ENCODE measurements around the gene STPG4. TPM values are rescaled to one million over a fixed set of nuclear protein-coding genes. Genes with fewer than 3 reads are reported as not detected.

The STPG4 gene
- total RNA-seq, 1 donor from 2014 or later, result under 0.01 TPM

- TF ChIP-seq CTCF (IDR thresholded peaks at IDR 0.05; ENCODE audit: insufficient read depth, low read length, severe bottlenecking), result no peak
- Histone ChIP-seq H3K36me3 (ENCODE audit: control insufficient read depth, insufficient read depth, low read length) (no peaks in the 10 kb centered on the region), H3K4me3 (ENCODE audit: low read depth, low read length) (no peak overlapping the region), H3K27me3 (ENCODE audit: control insufficient read depth, insufficient read depth, low read length) (no peaks in the 10 kb centered on the region)
- FAIRE-seq (no peak), DNase-seq (ENCODE audit: low read depth) (no peak)
These were observed 41.4 kb upstream of the STPG4 start for GRCh38 chr2:47196499-47196898.

GRCh38 chr2:47196046-47196445, 40.9 kb upstream of the STPG4 start:
- Histone ChIP-seq H3K36me3 (ENCODE audit: control insufficient read depth, insufficient read depth, low read length) (no peaks in the 10 kb centered on the region), H3K27me3 (ENCODE audit: control insufficient read depth, insufficient read depth, low read length) (no peaks in the 10 kb centered on the region), H3K4me3 (ENCODE audit: low read depth, low read length) (no peak overlapping the region)
- DNase-seq (ENCODE audit: low read depth), result no peak
- no peak for TF ChIP-seq CTCF (IDR thresholded peaks at IDR 0.05; ENCODE audit: insufficient read depth, low read length, severe bottlenecking)
- FAIRE-seq, result no peak

- Histone ChIP-seq H3K27me3 (ENCODE audit: control insufficient read depth, insufficient read depth, low read length) (no peaks in the 10 kb centered on the region), H3K4me3 (ENCODE audit: low read depth, low read length) (no peak overlapping the region), H3K36me3 (ENCODE audit: control insufficient read depth, insufficient read depth, low read length) (no peaks in the 10 kb centered on the region)
- peak; percentile 13 for TF ChIP-seq CTCF (IDR thresholded peaks at IDR 0.05; ENCODE audit: insufficient read depth, low read length, severe bottlenecking)
- FAIRE-seq, result no peak
- peak; percentile 86 for DNase-seq (ENCODE audit: low read depth)
These were observed 40.0 kb upstream of the STPG4 start for GRCh38 chr2:47195148-47195547.

GRCh38 chr2:47194410-47194809, 39.3 kb upstream of the STPG4 start:
- no peaks in the 10 kb centered on the region for H3K27me3 ChIP-seq (ENCODE audit: control insufficient read depth, insufficient read depth, low read length)
- H3K4me3 ChIP-seq (ENCODE audit: low read depth, low read length), result no peak overlapping the region
- no peak for TF ChIP-seq CTCF (IDR thresholded peaks at IDR 0.05; ENCODE audit: insufficient read depth, low read length, severe bottlenecking)
- DNase-seq (ENCODE audit: low read depth), result no peak
- no peaks in the 10 kb centered on the region for H3K36me3 ChIP-seq (ENCODE audit: control insufficient read depth, insufficient read depth, low read length)
- FAIRE-seq, result no peak

GRCh38 chr2:47193607-47194006, 38.5 kb upstream of the STPG4 start:
- Histone ChIP-seq H3K27me3 (ENCODE audit: control insufficient read depth, insufficient read depth, low read length) (no peaks in the 10 kb centered on the region), H3K36me3 (ENCODE audit: control insufficient read depth, insufficient read depth, low read length) (no peaks in the 10 kb centered on the region), H3K4me3 (ENCODE audit: low read depth, low read length) (no peak overlapping the region)
- no peak for TF ChIP-seq CTCF (IDR thresholded peaks at IDR 0.05; ENCODE audit: insufficient read depth, low read length, severe bottlenecking)
- DNase-seq (ENCODE audit: low read depth), result no peak
- FAIRE-seq, result no peak

GRCh38 chr2:47190188-47190881, 35.2 kb upstream of the STPG4 start:
- DNase-seq (ENCODE audit: low read depth), result peak; percentile 60
- FAIRE-seq, result no peak
- H3K4me3 ChIP-seq (ENCODE audit: low read depth, low read length), result no peak overlapping the region
- no peaks in the 10 kb centered on the region for H3K36me3 ChIP-seq (ENCODE audit: control insufficient read depth, insufficient read depth, low read length)
- H3K27me3 ChIP-seq (ENCODE audit: control insufficient read depth, insufficient read depth, low read length), result no peaks in the 10 kb centered on the region
- TF ChIP-seq CTCF (IDR thresholded peaks at IDR 0.05; ENCODE audit: insufficient read depth, low read length, severe bottlenecking), result no peak

Data from bronchial epithelial cell (primary cell).